ENCODE results near the gene RAB1B.
"Not testable (repeated sequence)": the region's sequence is repeated elsewhere in the genome, so short reads cannot be mapped to it uniquely, and the experiment has no call there.

The RAB1B gene

GRCh38 chr11:66239998-66240780 lies 28.2 kb upstream of the RAB1B start:
- DNase-seq (ENCODE audit: low read depth): no peak

- no peak for DNase-seq (ENCODE audit: low read depth)
Measured at GRCh38 chr11:66240781-66241136, 27.7 kb upstream of the RAB1B start.

- no peak for DNase-seq (ENCODE audit: low read depth)
Measured at GRCh38 chr11:66242095-66242765, 26.2 kb upstream of the RAB1B start.

GRCh38 chr11:66243782-66244535 lies 24.5 kb upstream of the RAB1B start:
- DNase-seq (ENCODE audit: low read depth): no peak

- no peak for DNase-seq (ENCODE audit: low read depth)
Measured at GRCh38 chr11:66247295-66247694, 21.1 kb upstream of the RAB1B start.

GRCh38 chr11:66247801-66248200 lies 20.6 kb upstream of the RAB1B start:
- DNase-seq (ENCODE audit: low read depth): no peak

GRCh38 chr11:66248903-66249302 lies 19.5 kb upstream of the RAB1B start:
- DNase-seq (ENCODE audit: low read depth): no peak

- no peak for DNase-seq (ENCODE audit: low read depth)
Measured at GRCh38 chr11:66251809-66252208, 16.6 kb upstream of the RAB1B start.

GRCh38 chr11:66253081-66253480 lies 15.4 kb upstream of the RAB1B start:
- DNase-seq (ENCODE audit: low read depth): not testable (repeated sequence)

- DNase-seq (ENCODE audit: low read depth): no peak
Measured at GRCh38 chr11:66258473-66258893, 10.0 kb upstream of the RAB1B start.

GRCh38 chr11:66259225-66259624 lies 9.2 kb upstream of the RAB1B start:
- DNase-seq (ENCODE audit: low read depth): no peak

- DNase-seq (ENCODE audit: low read depth): no peak
Measured at GRCh38 chr11:66259956-66260355, 8.5 kb upstream of the RAB1B start.

GRCh38 chr11:66261578-66261977 lies 6.9 kb upstream of the RAB1B start:
- DNase-seq (ENCODE audit: low read depth): no peak

- no peak for DNase-seq (ENCODE audit: low read depth)
Measured at GRCh38 chr11:66262191-66262590, 6.2 kb upstream of the RAB1B start.

- DNase-seq (ENCODE audit: low read depth): no peak
Measured at GRCh38 chr11:66262696-66263095, 5.7 kb upstream of the RAB1B start.

GRCh38 chr11:66263231-66263630 lies 5.2 kb upstream of the RAB1B start:
- no peak for DNase-seq (ENCODE audit: low read depth)

GRCh38 chr11:66263785-66264184 lies 4.7 kb upstream of the RAB1B start:
- DNase-seq (ENCODE audit: low read depth): no peak

- DNase-seq (ENCODE audit: low read depth): no peak
Measured at GRCh38 chr11:66264383-66264782, 4.1 kb upstream of the RAB1B start.

GRCh38 chr11:66264914-66265313 lies 3.5 kb upstream of the RAB1B start:
- DNase-seq (ENCODE audit: low read depth): no peak

GRCh38 chr11:66265531-66266377 lies 2.7 kb upstream of the RAB1B start:
- no peak for DNase-seq (ENCODE audit: low read depth)

- DNase-seq (ENCODE audit: low read depth): no peak
Measured at GRCh38 chr11:66266378-66267038, 1.9 kb upstream of the RAB1B start.

GRCh38 chr11:66267039-66267378 lies 1.4 kb upstream of the RAB1B start:
- DNase-seq (ENCODE audit: low read depth): no peak
